ENCODE data around the gene PPP3R1. TPM values are rescaled to one million over a fixed set of nuclear protein-coding genes. Genes with fewer than 3 reads are reported as not detected.

The PPP3R1 gene
- total RNA-seq, 1 donor from 2014 or later, result 85.9 TPM

GRCh38 chr2:68222287-68222686 is 30.0 kb downstream of the PPP3R1 start:
- H3K4me3 Mint-ChIP-seq, result no peak overlapping the region
- intact Hi-C loops (cut with micrococcal nuclease), result loop anchor here (2.0 kb wide), 1 partner anchor 19 kb away; no protein-coding TSS in a partner anchor
- no peaks in the 10 kb centered on the region for H3K27me3 Mint-ChIP-seq (ENCODE audit: insufficient read depth)
- H3K27ac Mint-ChIP-seq, result no peak overlapping the region
- peaks cover 3% of the 10 kb centered on the region for H3K36me3 Mint-ChIP-seq (ENCODE audit: low read depth)
- H3K9me3 Mint-ChIP-seq, result no peaks in the 10 kb centered on the region
- DNase-seq (ENCODE audit: low spot score), result no peak
- H3K4me1 Mint-ChIP-seq (ENCODE audit: low read depth), result peaks cover 72% of the 10 kb centered on the region

- Mint-ChIP-seq H3K4me1 (ENCODE audit: low read depth) (peaks cover 67% of the 10 kb centered on the region), H3K27me3 (ENCODE audit: insufficient read depth) (no peaks in the 10 kb centered on the region), H3K9me3 (no peaks in the 10 kb centered on the region), H3K27ac (no peak overlapping the region), H3K36me3 (ENCODE audit: low read depth) (peaks cover 12% of the 10 kb centered on the region), H3K4me3 (no peak overlapping the region)
- intact Hi-C loops (cut with micrococcal nuclease), result no loop called here
- no peak for DNase-seq (ENCODE audit: low spot score)
Measured at GRCh38 chr2:68218343-68218901, 33.9 kb downstream of the PPP3R1 start.

- no peak for DNase-seq (ENCODE audit: low spot score)
- Mint-ChIP-seq H3K27ac (no peak overlapping the region), H3K27me3 (ENCODE audit: insufficient read depth) (no peaks in the 10 kb centered on the region), H3K4me1 (ENCODE audit: low read depth) (peaks cover 69% of the 10 kb centered on the region), H3K36me3 (ENCODE audit: low read depth) (peaks cover 12% of the 10 kb centered on the region), H3K4me3 (no peak overlapping the region), H3K9me3 (no peaks in the 10 kb centered on the region)
- intact Hi-C loops (cut with micrococcal nuclease), result no loop called here
Measured at GRCh38 chr2:68217729-68218128, 34.6 kb downstream of the PPP3R1 start.

- H3K27ac Mint-ChIP-seq, result no peak overlapping the region
- peaks cover 64% of the 10 kb centered on the region for H3K4me1 Mint-ChIP-seq (ENCODE audit: low read depth)
- intact Hi-C loops (cut with micrococcal nuclease), result no loop called here
- DNase-seq (ENCODE audit: low spot score), result no peak
- no peaks in the 10 kb centered on the region for H3K27me3 Mint-ChIP-seq (ENCODE audit: insufficient read depth)
- no peaks in the 10 kb centered on the region for H3K9me3 Mint-ChIP-seq
- no peak overlapping the region for H3K4me3 Mint-ChIP-seq
- H3K36me3 Mint-ChIP-seq (ENCODE audit: low read depth), result peaks cover 18% of the 10 kb centered on the region
Measured at GRCh38 chr2:68216454-68217310, 35.6 kb downstream of the PPP3R1 start.

GRCh38 chr2:68214381-68214780 is 38.0 kb downstream of the PPP3R1 start:
- Mint-ChIP-seq H3K9me3 (no peaks in the 10 kb centered on the region), H3K4me1 (ENCODE audit: low read depth) (peaks cover 54% of the 10 kb centered on the region), H3K4me3 (no peak overlapping the region), H3K27ac (no peak overlapping the region), H3K27me3 (ENCODE audit: insufficient read depth) (no peaks in the 10 kb centered on the region), H3K36me3 (ENCODE audit: low read depth) (peaks cover 24% of the 10 kb centered on the region)
- no peak for DNase-seq (ENCODE audit: low spot score)
- intact Hi-C loops (cut with micrococcal nuclease), result no loop called here

- DNase-seq (ENCODE audit: low spot score), result no peak
- intact Hi-C loops (cut with micrococcal nuclease), result loop anchor here (10.0 kb wide), 1 partner anchor 158 kb away; the partner anchor contains the start of gene PLEK
- peaks cover 63% of the 10 kb centered on the region for H3K4me1 Mint-ChIP-seq (ENCODE audit: low read depth)
- no peaks in the 10 kb centered on the region for H3K9me3 Mint-ChIP-seq
- peaks cover 18% of the 10 kb centered on the region for H3K36me3 Mint-ChIP-seq (ENCODE audit: low read depth)
- H3K27me3 Mint-ChIP-seq (ENCODE audit: insufficient read depth), result no peaks in the 10 kb centered on the region
- H3K4me3 Mint-ChIP-seq, result no peak overlapping the region
- H3K27ac Mint-ChIP-seq, result peak overlapping the region; percentile 0
Measured at GRCh38 chr2:68206793-68207192, 45.5 kb downstream of the PPP3R1 start.

- peak overlapping the region; percentile 67 for H3K4me3 Mint-ChIP-seq
- H3K4me1 Mint-ChIP-seq (ENCODE audit: low read depth), result peaks cover 67% of the 10 kb centered on the region
- peaks cover 7% of the 10 kb centered on the region for H3K36me3 Mint-ChIP-seq (ENCODE audit: low read depth)
- DNase-seq (ENCODE audit: low spot score), result no peak
- intact Hi-C loops (cut with micrococcal nuclease), result loop anchor here (1.0 to 10.0 kb wide), 7 partner anchors 15 to 319 kb away; partner anchors contain the start of genes PLEK and PNO1
- H3K27me3 Mint-ChIP-seq (ENCODE audit: insufficient read depth), result no peaks in the 10 kb centered on the region
- peak overlapping the region; percentile 90 for H3K27ac Mint-ChIP-seq
- no peaks in the 10 kb centered on the region for H3K9me3 Mint-ChIP-seq
Measured at GRCh38 chr2:68203587-68203986, 48.7 kb downstream of the PPP3R1 start.

GRCh38 chr2:68200157-68200787 is 52.1 kb downstream of the PPP3R1 start:
- Mint-ChIP-seq H3K36me3 (ENCODE audit: low read depth) (peaks cover 3% of the 10 kb centered on the region), H3K9me3 (no peaks in the 10 kb centered on the region), H3K27ac (peak overlapping the region; percentile 4), H3K27me3 (ENCODE audit: insufficient read depth) (no peaks in the 10 kb centered on the region), H3K4me1 (ENCODE audit: low read depth) (peaks cover 50% of the 10 kb centered on the region), H3K4me3 (no peak overlapping the region)
- no peak for DNase-seq (ENCODE audit: low spot score)
- intact Hi-C loops (cut with micrococcal nuclease), result loop anchor here (5.0 to 10.0 kb wide), 3 partner anchors 43 to 322 kb away; partner anchors contain the start of genes PLEK and PNO1

GRCh38 chr2:68196120-68196716 is 56.1 kb downstream of the PPP3R1 start:
- no peak overlapping the region for H3K27ac Mint-ChIP-seq
- no peak overlapping the region for H3K4me3 Mint-ChIP-seq
- DNase-seq (ENCODE audit: low spot score), result no peak

GRCh38 chr2:68195096-68195495 is 57.2 kb downstream of the PPP3R1 start:
- Mint-ChIP-seq H3K9me3 (no peaks in the 10 kb centered on the region), H3K4me3 (no peak overlapping the region), H3K4me1 (ENCODE audit: low read depth) (peaks cover 43% of the 10 kb centered on the region), H3K27me3 (ENCODE audit: insufficient read depth) (no peaks in the 10 kb centered on the region), H3K27ac (no peak overlapping the region), H3K36me3 (ENCODE audit: low read depth) (no peaks in the 10 kb centered on the region)
- DNase-seq (ENCODE audit: low spot score), result no peak
- intact Hi-C loops (cut with micrococcal nuclease), result no loop called here

More at GRCh38 chr2:68196120-68196716, 56.1 kb downstream of the PPP3R1 start:
- intact Hi-C loops (cut with micrococcal nuclease), result loop anchor here (1.0 kb wide), 2 partner anchors 55 to 86 kb away; no protein-coding TSS in a partner anchor
- Mint-ChIP-seq H3K36me3 (ENCODE audit: low read depth) (no peaks in the 10 kb centered on the region), H3K27me3 (ENCODE audit: insufficient read depth) (no peaks in the 10 kb centered on the region), H3K4me1 (ENCODE audit: low read depth) (peaks cover 45% of the 10 kb centered on the region), H3K9me3 (no peaks in the 10 kb centered on the region)

GRCh38 chr2:68193787-68194372 is 58.5 kb downstream of the PPP3R1 start:
- intact Hi-C loops (cut with micrococcal nuclease), result no loop called here
- no peak for DNase-seq (ENCODE audit: low spot score)
- Mint-ChIP-seq H3K4me3 (no peak overlapping the region), H3K36me3 (ENCODE audit: low read depth) (no peaks in the 10 kb centered on the region), H3K27ac (no peak overlapping the region), H3K27me3 (ENCODE audit: insufficient read depth) (no peaks in the 10 kb centered on the region), H3K4me1 (ENCODE audit: low read depth) (peaks cover 45% of the 10 kb centered on the region), H3K9me3 (no peaks in the 10 kb centered on the region)

GRCh38 chr2:68193144-68193543 is 59.2 kb downstream of the PPP3R1 start:
- intact Hi-C loops (cut with micrococcal nuclease), result no loop called here
- Mint-ChIP-seq H3K27me3 (ENCODE audit: insufficient read depth) (no peaks in the 10 kb centered on the region), H3K36me3 (ENCODE audit: low read depth) (no peaks in the 10 kb centered on the region), H3K4me3 (no peak overlapping the region), H3K4me1 (ENCODE audit: low read depth) (peaks cover 52% of the 10 kb centered on the region), H3K27ac (no peak overlapping the region), H3K9me3 (no peaks in the 10 kb centered on the region)
- no peak for DNase-seq (ENCODE audit: low spot score)

Measured in activated T-helper 1 cell treated with anti-CD3 and anti-CD28 coated beads, Interleukin-12 subunit alpha, Interleukin-12 subunit beta, Interleukin-2, Interleukin-4 antibody, amounts not matched to agents 30 ng/mL and 10 ng/mL and 1 ng/mL, durations not matched to agents 14 hours and 24 hours and 36 hours (primary cell).